K562 (cell line): ENCODE measurements around the gene AREL1. TPM values are rescaled to one million over a fixed set of nuclear protein-coding genes. Genes with fewer than 3 reads are reported as not detected.

Source experiments
- ATAC-seq: fragments of 200-7000 bp; cut with Tn5 transposase; 3 replicates; pipeline ENCODE4 v1.9.1; 2020; ENCODE audit warnings: moderate library complexity
- BruUV-seq: library from RNA; stranded (reverse); fragments of 400-500 nt; replicated peaks from 2 replicates; lab custom pipeline; 2021; lab: Mats Ljungman, UMichigan
- CTCF ChIA-PET: fragments of 300-600 bp; formaldehyde crosslinking; extraction: SDS; loops from one replicate; lab custom pipeline; 2021; ENCODE audit warnings: low intra/inter-chr PET ratio; lab: Yijun Ruan, JAX
- POLR2A ChIA-PET: fragments of 300-600, 350-650 bp; sonication (Branson Sonifier 250); formaldehyde crosslinking; extraction: SDS; loops from one replicate; lab custom pipeline; 2021; ENCODE audit warnings: antibody characterized with exemption, inconsistent platforms; lab: Yijun Ruan, JAX
- DNase-seq, 4 experiments: peaks; one replicate each; pipeline versions ENCODE4 v3.0.0 to v3.0.0-alpha.2; 2011 to 2018; ENCODE audit warnings: low spot score in 3 of 4, mixed read lengths in 3 of 4; ENCODE audit errors: extremely low read depth in 1 of 4
- FAIRE-seq: peaks from 2 replicates; lab custom pipeline; 2011; peaks lifted over from hg19 to GRCh38; lab: Jason Lieb, UNC
- H2AFZ ChIP-seq: 2 replicates; pipeline ENCODE4 v1.6.0; 2011; ENCODE audit warnings: low read depth, low read length, control low read depth, inconsistent platforms
- H3K27ac ChIP-seq: fragments of 200-600 bp; 3 replicates; pipeline ENCODE4 v1.8.0; 2011; ENCODE audit warnings: low read depth, mild to moderate bottlenecking, control low read depth, inconsistent platforms, low read length, moderate library complexity, mixed read lengths; ENCODE audit errors: extremely low read depth
- H3K27me3 ChIP-seq, 2 experiments: fragments of 300-600 bp in 1 of 2; 2 replicates in 1 of 2; 3 replicates in 1 of 2; pipeline versions ENCODE4 v1.6.0 to v1.8.0; 2011; ENCODE audit warnings: inconsistent platforms in 2 of 2, low read length in 2 of 2, mild to moderate bottlenecking in 1 of 2, mixed read lengths in 1 of 2, moderate library complexity in 1 of 2; ENCODE audit not compliant: control insufficient read depth in 2 of 2, insufficient read depth in 2 of 2
- H3K36me3 ChIP-seq: fragments of 300-600 bp; 3 replicates; pipeline ENCODE4 v1.8.0; 2011; ENCODE audit warnings: mild to moderate bottlenecking, low read length, inconsistent platforms; ENCODE audit not compliant: control insufficient read depth, insufficient read depth
- H3K4me1 ChIP-seq, 2 experiments: fragments of 200-600 bp in 1 of 2; replicated peaks in 1 of 2; 2 replicates in 1 of 2; 3 replicates in 1 of 2; pipeline versions ENCODE4 v1.5.1 to v1.8.0; 2011; ENCODE audit warnings: inconsistent platforms in 2 of 2, low read length in 2 of 2, mild to moderate bottlenecking in 1 of 2, mixed read lengths in 1 of 2, moderate library complexity in 1 of 2; ENCODE audit not compliant: control insufficient read depth in 2 of 2, insufficient read depth in 2 of 2
- H3K4me2 ChIP-seq: 2 replicates; pipeline ENCODE4 v1.6.1; 2011; ENCODE audit warnings: low read length, control low read depth, inconsistent platforms, mixed read lengths; ENCODE audit not compliant: insufficient read depth
- H3K4me3 ChIP-seq: fragments of 200-600 bp; sonication (generic), shearing (Covaris generic); 2 replicates; pipeline ENCODE4 v1.5.1; 2016; ENCODE audit warnings: control low read depth, inconsistent platforms
- H3K79me2 ChIP-seq: fragments of 200-600 bp; 3 replicates; pipeline ENCODE4 v1.8.0; 2011; ENCODE audit warnings: low read length, inconsistent platforms; ENCODE audit not compliant: control insufficient read depth, insufficient read depth
- H3K9ac ChIP-seq, 2 experiments: 2 replicates each; pipeline versions ENCODE4 v1.6.0 to v1.6.1; 2011; ENCODE audit warnings: low read depth in 2 of 2, low read length in 2 of 2, control low read depth in 1 of 2, inconsistent platforms in 1 of 2, mild to moderate bottlenecking in 1 of 2, mixed read lengths in 1 of 2; ENCODE audit not compliant: insufficient read depth in 1 of 2
- H3K9me1 ChIP-seq: one replicate; pipeline ENCODE4 v1.6.0; 2011; ENCODE audit warnings: inconsistent platforms, mild to moderate bottlenecking, low read length, moderate library complexity; ENCODE audit not compliant: control insufficient read depth, insufficient read depth
- H3K9me3 ChIP-seq: replicated peaks from 2 replicates; pipeline ENCODE4 v1.5.1; 2011; ENCODE audit warnings: low read depth, low read length, inconsistent platforms; ENCODE audit not compliant: control insufficient read depth, insufficient read depth
- H4K20me1 ChIP-seq: replicated peaks from 2 replicates; pipeline ENCODE4 v1.6.1; 2011; ENCODE audit warnings: low read length, inconsistent platforms, mixed read lengths; ENCODE audit not compliant: control insufficient read depth, insufficient read depth
- ARID3A ChIP-seq: IDR thresholded peaks from 2 replicates; pipeline ENCODE4 v1.6.1; 2012; ENCODE audit warnings: low read depth, low read length, improper control_type of control experiment, borderline replicate concordance
- CBFA2T2 ChIP-seq: fragments of 450-650 bp; conservative IDR thresholded peaks from 2 replicates; pipeline ENCODE4 v1.6.1; 2017; ENCODE audit warnings: mild to moderate bottlenecking
- KLF16 ChIP-seq: IDR thresholded peaks from 2 replicates; pipeline ENCODE4 v1.6.1; 2016; ENCODE audit warnings: antibody characterized with exemption
- MCM5 ChIP-seq: fragments of 450-650 bp; IDR thresholded peaks from 2 replicates; pipeline ENCODE4 v1.6.1; 2016; ENCODE audit warnings: low read depth
- MYBL2 ChIP-seq, 2 experiments: fragments of 450-650 bp in 1 of 2; sonication (generic) in 1 of 2; formaldehyde crosslinking in 1 of 2; IDR thresholded peaks; 2 replicates each; pipeline versions ENCODE4 v1.6.1 to v1.8.1; 2017 to 2022; ENCODE audit warnings: borderline replicate concordance in 1 of 2, inconsistent platforms in 1 of 2, low read depth in 1 of 2, mild to moderate bottlenecking in 1 of 2, missing genetic modification reagents in 1 of 2, moderate library complexity in 1 of 2
- NFXL1 ChIP-seq: fragments of 450-650 bp; formaldehyde crosslinking; IDR thresholded peaks from 2 replicates; pipeline ENCODE4 v1.4.0; 2021; ENCODE audit warnings: mild to moderate bottlenecking
- PTBP1 ChIP-seq: fragments of 200-400 bp; formaldehyde crosslinking; IDR thresholded peaks from 2 replicates; pipeline ENCODE4 v1.6.1; 2017; ENCODE audit warnings: low read depth, low read length
- ZNF316 ChIP-seq: fragments of 450-650 bp; IDR thresholded peaks from 2 replicates; pipeline ENCODE4 v1.6.1; 2016
- ZNF551 ChIP-seq: fragments of 250-450 bp; sonication (Bioruptor Pico); IDR thresholded peaks from 2 replicates; pipeline ENCODE4 v1.5.0; 2021; ENCODE audit warnings: mild to moderate bottlenecking, moderate library complexity
- ZNF76 ChIP-seq: fragments of 250-450 bp; sonication (Bioruptor Pico); IDR thresholded peaks from 2 replicates; pipeline ENCODE4 v1.4.0; 2020; ENCODE audit warnings: mild to moderate bottlenecking, moderate library complexity, borderline replicate concordance
- WGBS: fragments of 100-300 bp; shearing (Covaris generic); methylation state at CpG from one replicate; pipeline ENCODE4 v1.1.6; 2016; ENCODE audit warnings: low coverage, mixed read lengths; ENCODE audit not compliant: insufficient coverage; ENCODE audit errors: missing lambda C conversion rate; 5-methylcytosine and 5-hydroxymethylcytosine counted together
- in situ Hi-C: fragments of 300-500 bp; cut with MboI; formaldehyde crosslinking; loops from 4 replicates; pipeline ENCODE4 v1.15.0; 2018; ENCODE audit warnings: inconsistent platforms, mixed read lengths
- intact Hi-C: fragments of 100-400 bp; cut with micrococcal nuclease; formaldehyde crosslinking; loops from 2 replicates; pipeline ENCODE4 v1.14.2; 2022
- polyA plus RNA-seq, 8 experiments: library from polyadenylated mRNA; depleted of rRNA in 4 of 8; stranded (reverse) in 5 of 8; unstranded in 3 of 8; fragments of >200 nt; fragmentation: Nextera tagmentation in 2 of 8; fragmentation: Illumina TruSeq in 1 of 8; extraction: Ambion mirVana in 2 of 8; extraction: Trizol in 1 of 8; gene quantifications; 2 replicates each; pipeline versions ENCODE4 v1.2.1 to v1.2.3, GENCODE V29; 2011 to 2014; ENCODE audit warnings: inconsistent platforms in 1 of 8, missing spikeins in 1 of 8
- total RNA-seq, 7 experiments: library from RNA; depleted of rRNA in 6 of 7; stranded (reverse); fragments of >200 nt in 6 of 7; fragmentation: Illumina TruSeq in 2 of 7; extraction: Trizol in 2 of 7; gene quantifications; 2 replicates each; pipeline versions ENCODE4 v1.2.1 to v1.2.3, GENCODE V29; 2011 to 2021; ENCODE audit warnings: low replicate concordance in 1 of 7

AREL1 gene
- total and polyA plus RNA-seq, 9 of the 15 experiments (the other 6 are each of a cell fraction or from before 2014, with no cell fraction given), result 6.0 to 24.8 (median 16.6) TPM

- no peak for TF ChIP-seq ARID3A
- TF ChIP-seq ZNF316, result no peak
- no peak for TF ChIP-seq NFXL1 (CRISPR knock-in tag)
Measured at GRCh38 chr14:74638066-74638465, 74.8 kb downstream of the AREL1 start (continued).

GRCh38 chr14:74637178-74637550, 75.7 kb downstream of the AREL1 start:
- ChIA-PET CTCF (no interaction called here), POLR2A (interaction anchor here (0.6 to 1.4 kb wide), 2 partner anchors 19 to 293 kb away, joined by 3 to 4 read pairs; no protein-coding TSS in a partner anchor)
- H3K9ac ChIP-seq, result no peak overlapping the region
- H3K4me2 ChIP-seq, result no peak overlapping the region
- H3K4me1 ChIP-seq, result no peaks in the 10 kb centered on the region
- peaks cover 10 to 30% of the 10 kb centered on the region in 2 experiments; a peak in 4 of 5 replicates for H3K27me3 ChIP-seq
- no peaks in the 10 kb centered on the region for H3K36me3 ChIP-seq
- H4K20me1 ChIP-seq, result no peaks in the 10 kb centered on the region
- no peaks in the 10 kb centered on the region for H3K79me2 ChIP-seq
- FAIRE-seq (no peak), DNase-seq (no peak), ATAC-seq (no peak)
- H3K9me1 ChIP-seq, result no peaks in the 10 kb centered on the region
- TF ChIP-seq MCM5, result no peak
- TF ChIP-seq KLF16, result no peak
- TF ChIP-seq MYBL2 (IDR thresholded peaks at IDR 0.05; ENCODE audit: low read depth), result no peak
- no peak for TF ChIP-seq MYBL2 (CRISPR knock-in tag; IDR thresholded peaks at IDR 0.05; ENCODE audit: borderline replicate concordance)
- TF ChIP-seq ZNF76 (CRISPR knock-in tag), result no peak
- no peak for TF ChIP-seq ZNF551
- TF ChIP-seq PTBP1, result no peak
- no peak for TF ChIP-seq CBFA2T2
- no TSS peak for BruUV-seq
- no peaks in the 10 kb centered on the region for H3K9me3 ChIP-seq
- in situ Hi-C loops, result no loop called here
- no peak overlapping the region for H3K27ac ChIP-seq
- no peak overlapping the region for H2AFZ ChIP-seq
- WGBS, result 11% methylated on average over 3 of the region's 3 CpGs
- intact Hi-C loops, result no loop called here
- H3K4me3 ChIP-seq, result no peak overlapping the region
